Measurements from ENCODE around the gene DYNC1H1. TPM values are rescaled to one million over a fixed set of nuclear protein-coding genes. Genes with fewer than 3 reads are reported as not detected.

The DYNC1H1 gene
- total RNA-seq, 1 donor from 2014 or later = 499 TPM

GRCh38 chr14:101991352-101991751 is 27.0 kb downstream of the DYNC1H1 start:
- Histone ChIP-seq H3K27ac (no peak overlapping the region), H3K4me3 (no peak overlapping the region), H3K27me3 (no peaks in the 10 kb centered on the region), H3K36me3 (peaks cover 0 to 99% of the 10 kb centered on the region in 2 donors), H3K4me1 (no peaks in the 10 kb centered on the region), H3K9me3 (no peaks in the 10 kb centered on the region)
- DNase-seq (ENCODE audit: extremely low spot score in 2 of 2) = no peak
- intact Hi-C loops (cut with DNase I) = no loop called here
- TF ChIP-seq CTCF (IDR thresholded peaks at IDR 0.05) (no peak), POLR2AphosphoS5 (IDR thresholded peaks at IDR 0.05; ENCODE audit: insufficient read depth in 1 of 2, low read depth in 1 of 2) (no peak), POLR2A (IDR thresholded peaks at IDR 0.05) (no peak)

- Histone ChIP-seq H3K27ac (no peak overlapping the region), H3K36me3 (peaks cover 0 to 99% of the 10 kb centered on the region in 2 donors), H3K4me1 (no peaks in the 10 kb centered on the region), H3K4me3 (no peak overlapping the region), H3K9me3 (no peaks in the 10 kb centered on the region), H3K27me3 (no peaks in the 10 kb centered on the region)
- intact Hi-C loops (cut with DNase I) = no loop called here
- DNase-seq (ENCODE audit: extremely low spot score in 2 of 2) = no peak
- TF ChIP-seq POLR2A (IDR thresholded peaks at IDR 0.05) (no peak), CTCF (IDR thresholded peaks at IDR 0.05) (no peak), POLR2AphosphoS5 (IDR thresholded peaks at IDR 0.05; ENCODE audit: insufficient read depth in 1 of 2, low read depth in 1 of 2) (no peak)
Measured at GRCh38 chr14:101992708-101993107, 28.3 kb downstream of the DYNC1H1 start.

GRCh38 chr14:101997429-101998336 is 33.3 kb downstream of the DYNC1H1 start:
- Histone ChIP-seq H3K36me3 (peaks cover 0 to 96% of the 10 kb centered on the region in 2 donors), H3K9me3 (no peaks in the 10 kb centered on the region), H3K4me3 (no peak overlapping the region), H3K27ac (no peak overlapping the region), H3K27me3 (no peaks in the 10 kb centered on the region), H3K4me1 (no peaks in the 10 kb centered on the region)
- intact Hi-C loops (cut with DNase I) = no loop called here
- no peak for TF ChIP-seq CTCF (IDR thresholded peaks at IDR 0.05)
- no peak for TF ChIP-seq POLR2A (IDR thresholded peaks at IDR 0.05)
- TF ChIP-seq POLR2AphosphoS5 (IDR thresholded peaks at IDR 0.05; ENCODE audit: insufficient read depth in 1 of 2, low read depth in 1 of 2) = no peak
- DNase-seq (ENCODE audit: extremely low spot score in 2 of 2) = no peak

GRCh38 chr14:102000902-102001301 is 36.5 kb downstream of the DYNC1H1 start:
- Histone ChIP-seq H3K27ac (no peak overlapping the region), H3K27me3 (no peaks in the 10 kb centered on the region), H3K36me3 (peaks cover 3 to 97% of the 10 kb centered on the region in 2 donors), H3K4me1 (no peaks in the 10 kb centered on the region), H3K9me3 (no peaks in the 10 kb centered on the region), H3K4me3 (no peak overlapping the region)
- intact Hi-C loops (cut with DNase I) = no loop called here
- TF ChIP-seq POLR2AphosphoS5 (IDR thresholded peaks at IDR 0.05; ENCODE audit: insufficient read depth in 1 of 2, low read depth in 1 of 2) (no peak), CTCF (IDR thresholded peaks at IDR 0.05) (no peak), POLR2A (IDR thresholded peaks at IDR 0.05) (no peak)
- DNase-seq (ENCODE audit: extremely low spot score in 2 of 2) = no peak

DNA sequence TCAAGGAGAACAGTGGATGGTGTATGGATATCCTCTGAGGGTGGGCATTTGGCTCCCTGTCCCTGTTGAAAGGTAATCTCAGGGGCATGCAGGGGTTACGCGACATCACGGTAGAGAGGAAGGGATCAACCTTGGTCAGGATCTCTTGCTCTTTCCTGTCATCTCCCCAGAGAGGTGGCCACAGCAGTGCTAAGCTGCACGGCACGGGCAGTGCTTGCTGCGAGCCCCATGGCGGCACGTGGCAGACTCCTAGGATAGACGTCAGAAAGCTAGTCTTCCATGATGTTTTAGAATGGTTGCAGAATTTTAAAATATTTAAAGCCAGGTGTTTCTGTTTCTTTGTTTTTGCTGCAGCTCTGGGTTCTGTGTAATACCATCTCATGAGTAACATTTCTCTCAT is 41.0 kb downstream of the DYNC1H1 start:
- intact Hi-C loops (cut with DNase I) = no loop called here
- peaks cover 10 to 97% of the 10 kb centered on the region in 2 donors for H3K36me3 ChIP-seq

More for the DNA sequence above, 41.0 kb downstream of the DYNC1H1 start:
- Histone ChIP-seq H3K9me3 (no peaks in the 10 kb centered on the region), H3K27ac (no peak overlapping the region), H3K27me3 (no peaks in the 10 kb centered on the region), H3K4me1 (no peaks in the 10 kb centered on the region), H3K4me3 (no peak overlapping the region)
- no peak for DNase-seq (ENCODE audit: extremely low spot score in 2 of 2)
- TF ChIP-seq POLR2A (IDR thresholded peaks at IDR 0.05) (no peak), POLR2AphosphoS5 (IDR thresholded peaks at IDR 0.05; ENCODE audit: insufficient read depth in 1 of 2, low read depth in 1 of 2) (no peak), CTCF (IDR thresholded peaks at IDR 0.05) (no peak)
